NK-92 treated with Interleukin-12 subunit alpha and Interleukin-12 subunit beta, amount 100 ng/mL, for 24 hours (cell line): Measurements from ENCODE around the gene IWS1.

ENCODE experiments used
- DNase-seq: peaks from one replicate; lab custom pipeline; 2025; lab: John Stamatoyannopoulos, UW

Gene IWS1

DNA sequence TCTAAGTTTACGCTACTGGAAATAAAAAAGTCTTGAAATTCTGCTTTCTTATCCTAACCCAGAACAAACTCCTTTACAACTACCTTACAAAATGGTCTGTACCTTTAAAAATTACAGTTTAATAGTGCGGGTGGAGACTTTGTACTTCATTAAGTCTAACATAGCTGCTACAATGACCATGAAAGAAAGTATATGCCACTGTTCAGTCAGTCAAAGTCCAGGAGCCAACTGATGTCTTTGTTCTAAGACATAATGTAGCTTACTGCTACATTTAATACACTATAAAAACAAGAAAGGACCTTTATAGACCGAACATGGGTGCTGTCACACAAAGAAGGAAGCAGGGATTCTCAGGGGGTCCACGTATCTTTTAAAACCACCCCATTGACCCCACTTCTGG lies 36.0 kb downstream of the IWS1 start:
- DNase-seq = no peak

- DNase-seq = no peak
These were observed 39.8 kb downstream of the IWS1 start for GRCh38 chr2:127486247-127487058.

- DNase-seq = no peak
These were observed 40.6 kb downstream of the IWS1 start for GRCh38 chr2:127485694-127486071.

DNA sequence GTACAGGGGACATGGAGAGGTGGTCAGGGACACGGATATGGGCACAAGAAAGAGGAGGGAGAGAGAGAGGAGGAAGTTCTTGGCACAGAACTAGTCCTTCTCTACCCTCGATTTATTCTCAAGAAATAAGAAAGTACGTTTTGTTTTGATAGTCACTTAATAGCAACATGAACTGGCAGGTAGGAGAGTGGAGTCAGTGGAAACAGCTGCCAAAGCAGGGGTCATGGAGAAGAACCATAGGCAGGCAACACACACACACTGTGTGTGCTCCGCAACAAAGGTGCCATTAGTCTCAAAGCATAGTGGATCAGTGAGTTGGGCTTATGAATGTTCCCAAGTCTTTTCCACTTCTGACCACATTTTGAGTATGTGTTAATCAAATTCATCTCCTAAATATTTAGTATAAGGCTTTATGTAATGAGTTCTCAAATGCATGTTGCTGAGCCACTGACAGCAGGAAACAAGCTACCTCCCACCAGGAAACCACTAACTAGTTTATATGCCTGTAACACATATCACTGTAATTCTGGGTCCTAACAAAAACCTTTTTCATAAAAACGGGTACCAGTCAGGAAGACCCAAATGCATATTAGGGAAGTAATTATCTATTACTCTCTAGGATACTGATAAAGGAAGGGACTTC lies 41.1 kb downstream of the IWS1 start:
- DNase-seq = no peak

DNA sequence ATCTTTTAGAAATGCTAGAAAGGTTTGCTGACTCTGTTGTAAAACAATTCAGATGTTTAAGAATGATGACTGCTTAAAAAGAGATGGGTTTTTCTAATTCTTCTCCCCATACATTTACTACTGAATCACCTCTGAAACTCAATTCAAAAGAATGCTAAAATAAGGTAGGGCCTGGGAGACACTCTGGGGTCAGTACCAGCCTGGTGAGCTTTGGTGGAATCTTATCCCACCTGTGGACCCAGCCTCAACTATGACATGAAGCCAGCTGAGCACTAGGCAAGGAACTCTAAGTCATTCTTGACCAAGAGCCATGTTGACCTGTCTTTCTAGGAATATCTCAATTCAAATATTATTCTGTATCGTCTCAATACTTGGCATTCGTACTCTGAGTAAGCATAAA lies 44.3 kb downstream of the IWS1 start:
- no peak for DNase-seq

GRCh38 chr2:127479866-127480743 lies 46.2 kb downstream of the IWS1 start:
- no peak for DNase-seq

GRCh38 chr2:127479219-127479825 lies 47.0 kb downstream of the IWS1 start:
- DNase-seq = no peak

GRCh38 chr2:127475788-127476187 lies 50.5 kb downstream of the IWS1 start:
- no peak for DNase-seq

- no peak for DNase-seq
These were observed 54.0 kb downstream of the IWS1 start for GRCh38 chr2:127472268-127472667.

GRCh38 chr2:127471286-127471988 lies 54.9 kb downstream of the IWS1 start:
- no peak for DNase-seq

- no peak for DNase-seq
These were observed 56.3 kb downstream of the IWS1 start for GRCh38 chr2:127469974-127470373.

DNA sequence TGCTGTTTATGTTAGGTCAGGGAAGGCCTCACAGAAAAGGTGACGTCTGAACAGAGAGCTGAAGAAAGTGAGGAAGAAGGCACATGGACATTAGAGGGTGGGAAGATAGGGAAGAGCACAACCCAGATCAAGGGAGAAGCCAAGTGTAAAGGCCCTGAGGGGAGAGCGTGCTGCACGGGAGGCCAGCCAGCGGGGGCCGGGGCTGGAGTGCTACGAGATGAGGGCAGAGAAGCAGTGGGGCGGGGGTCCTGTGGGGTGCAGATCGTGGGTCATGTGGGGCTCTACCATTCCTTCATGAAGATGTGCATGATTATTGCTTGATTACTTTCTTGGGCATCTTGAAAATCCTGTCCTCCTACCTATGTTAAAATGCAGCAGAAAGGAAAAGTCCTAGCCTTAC lies 57.2 kb downstream of the IWS1 start:
- no peak for DNase-seq

DNA sequence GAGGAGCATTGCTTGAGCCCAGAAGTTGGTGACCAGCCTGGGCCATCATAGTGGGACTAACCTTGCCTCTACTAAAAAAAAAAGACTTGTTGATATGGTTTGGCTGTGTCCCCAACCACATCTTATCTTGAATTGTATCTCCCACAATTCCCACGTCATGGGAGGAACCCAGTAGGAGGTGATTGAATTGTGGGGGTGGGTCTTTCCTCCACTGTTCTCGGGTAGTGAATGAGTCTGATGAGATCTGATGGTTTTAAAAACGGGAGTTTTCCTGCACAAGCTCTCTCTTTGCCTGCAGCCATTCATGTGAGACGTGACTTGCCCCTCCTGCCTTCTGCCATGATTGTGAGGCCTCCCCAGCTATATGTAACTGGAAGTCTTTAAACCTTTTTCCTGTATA lies 61.0 kb downstream of the IWS1 start:
- no peak for DNase-seq

GRCh38 chr2:127464470-127465257 lies 61.6 kb downstream of the IWS1 start:
- no peak for DNase-seq

GRCh38 chr2:127463155-127463991 lies 62.9 kb downstream of the IWS1 start:
- DNase-seq = no peak

- no peak for DNase-seq
These were observed 63.8 kb downstream of the IWS1 start for GRCh38 chr2:127462461-127462860.

GRCh38 chr2:127456960-127457359 lies 69.3 kb downstream of the IWS1 start:
- DNase-seq = no peak

- DNase-seq = no peak
These were observed 70.5 kb downstream of the IWS1 start for GRCh38 chr2:127455566-127456493.
